Right ventricle myocardium inferior (tissue), 1 donor: ENCODE data around the gene H2AZ2. TPM values are rescaled to one million over a fixed set of nuclear protein-coding genes. Genes with fewer than 3 reads are reported as not detected.
A peak's percentile ranks its signal among the peaks of the same experiment; 100 is the strongest.
"Not testable (repeated sequence)": the region's sequence is repeated elsewhere in the genome, so short reads cannot be mapped to it uniquely, and the experiment has no call there.

ENCODE experiments used
- ATAC-seq: fragments of 200-7000 bp; cut with Tn5 transposase; one replicate; pipeline ENCODE4 v1.9.1; 2020; ENCODE audit warnings: mild to moderate bottlenecking, moderate library complexity
- DNase-seq: peaks from one replicate; pipeline ENCODE4 v3.0.0; 2021; ENCODE audit errors: missing footprints
- intact Hi-C: fragments of 100-400 bp; cut with DNase I; formaldehyde crosslinking; loops from one replicate; pipeline ENCODE4 v1.11.0; 2022
- total RNA-seq: library from RNA; stranded (reverse); fragmentation: NEBNext Ultra II Directional; extraction: Animal tissue kit (Norgen Biotek cat#: 25700); gene quantifications from one replicate; pipeline ENCODE4 v1.2.1, GENCODE V29; 2021
- donor health status: DM: no; HTN: yes; CAD: no; lungs with severe emphysema.

The H2AZ2 gene
- total RNA-seq, 1 donor from 2014 or later, result 229 TPM

- intact Hi-C loops, result loop anchor here (5.0 to 10.0 kb wide), 2 partner anchors 98 to 351 kb away; partner anchors contain the start of genes NUDCD3 and ZMIZ2
- ATAC-seq (no peak), DNase-seq (no peak)
Observed at GRCh38 chr7:44845451-44845850, 2.4 kb downstream of the H2AZ2 start.

GRCh38 chr7:44843440-44843839, 4.4 kb downstream of the H2AZ2 start:
- intact Hi-C loops, result loop anchor here (5.0 to 10.0 kb wide), 2 partner anchors 151 to 349 kb away; partner anchors contain the start of gene NUDCD3
- not testable (repeated sequence) for DNase-seq, ATAC-seq

- not testable (repeated sequence) for DNase-seq
- peak; percentile 48 for ATAC-seq
- intact Hi-C loops, result loop anchor here (5.0 to 10.0 kb wide), 2 partner anchors 150 to 348 kb away; partner anchors contain the start of gene NUDCD3
Observed at GRCh38 chr7:44842675-44843074, 5.2 kb downstream of the H2AZ2 start.

GRCh38 chr7:44838751-44839150, 9.1 kb downstream of the H2AZ2 start:
- DNase-seq (no peak), ATAC-seq (no peak)
- intact Hi-C loops, result no loop called here

GRCh38 chr7:44827567-44827966, 20.3 kb downstream of the H2AZ2 start:
- intact Hi-C loops, result no loop called here
- no peak for ATAC-seq
- no peak for DNase-seq

GRCh38 chr7:44824894-44825526, 22.9 kb downstream of the H2AZ2 start:
- intact Hi-C loops, result no loop called here
- ATAC-seq, result no peak
- no peak for DNase-seq

- DNase-seq, result no peak
- intact Hi-C loops, result no loop called here
- no peak for ATAC-seq
Observed at GRCh38 chr7:44823255-44823781, 24.6 kb downstream of the H2AZ2 start.

GRCh38 chr7:44819292-44819691, 28.6 kb downstream of the H2AZ2 start:
- ATAC-seq, result no peak
- no peak for DNase-seq
- intact Hi-C loops, result no loop called here

GRCh38 chr7:44814919-44815318, 33.0 kb downstream of the H2AZ2 start:
- DNase-seq (no peak), ATAC-seq (no peak)

GRCh38 chr7:44811571-44811970, 36.3 kb downstream of the H2AZ2 start:
- DNase-seq (no peak), ATAC-seq (no peak)
- intact Hi-C loops, result no loop called here

More at GRCh38 chr7:44814919-44815318, 33.0 kb downstream of the H2AZ2 start:
- intact Hi-C loops, result no loop called here

GRCh38 chr7:44811093-44811492, 36.8 kb downstream of the H2AZ2 start:
- no peak for ATAC-seq
- DNase-seq, result no peak
- intact Hi-C loops, result no loop called here

GRCh38 chr7:44808914-44809393, 38.9 kb downstream of the H2AZ2 start:
- DNase-seq, result no peak
- no peak for ATAC-seq
- intact Hi-C loops, result no loop called here

GRCh38 chr7:44805950-44806349, 41.9 kb downstream of the H2AZ2 start:
- no peak for DNase-seq
- intact Hi-C loops, result no loop called here
- ATAC-seq, result no peak

GRCh38 chr7:44803828-44804519, 43.9 kb downstream of the H2AZ2 start:
- ATAC-seq, intact Hi-C loops, DNase-seq: not testable (repeated sequence)

GRCh38 chr7:44802418-44803025, 45.4 kb downstream of the H2AZ2 start:
- intact Hi-C loops, result no loop called here
- no peak for DNase-seq

GRCh38 chr7:44801890-44802289, 46.0 kb downstream of the H2AZ2 start:
- intact Hi-C loops, result no loop called here
- DNase-seq, result no peak
- ATAC-seq, result no peak

More at GRCh38 chr7:44802418-44803025, 45.4 kb downstream of the H2AZ2 start:
- ATAC-seq, result no peak

- DNase-seq (no peak), ATAC-seq (no peak)
- intact Hi-C loops, result no loop called here
Observed at GRCh38 chr7:44799939-44800338, 47.9 kb downstream of the H2AZ2 start.

- DNase-seq (no peak), ATAC-seq (no peak)
- intact Hi-C loops, result no loop called here
Observed at GRCh38 chr7:44798649-44799305, 49.1 kb downstream of the H2AZ2 start.
